ENCODE results near the gene SPACDR.

DNA sequence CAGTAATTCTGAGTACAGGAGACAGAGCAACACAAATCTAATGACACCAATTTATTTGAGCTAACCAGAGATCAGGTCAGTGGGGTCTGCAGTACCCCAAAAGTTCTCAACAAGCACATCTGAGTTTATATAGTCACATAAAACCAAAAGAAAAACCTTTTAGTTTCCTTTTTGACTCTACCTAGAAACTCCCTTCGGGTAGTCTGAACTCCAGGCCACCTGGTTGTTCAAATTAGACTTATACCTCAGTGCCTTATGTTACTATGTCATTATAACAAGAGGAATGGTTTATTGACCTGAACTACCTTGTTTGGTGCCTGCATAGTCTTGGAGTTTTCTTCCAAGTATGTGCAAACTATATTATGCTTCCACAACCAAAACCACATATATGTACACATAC, 50.2 kb downstream of the SPACDR start:
- TF ChIP-seq POLR2AphosphoS5 (IDR thresholded peaks at IDR 0.05; ENCODE audit: low read depth) (no peak), EZH2 (IDR thresholded peaks at IDR 0.05; ENCODE audit: low read depth, unreplicated experiment) (no peak), EZH2phosphoT487 (IDR thresholded peaks at IDR 0.05; ENCODE audit: unreplicated experiment) (no peak), CREB1 (CRISPR knock-in tag; IDR thresholded peaks at IDR 0.05; ENCODE audit: low read depth) (no peak), ZNF331 (CRISPR knock-in tag; IDR thresholded peaks at IDR 0.05; ENCODE audit: low read depth) (no peak), JUNB (IDR thresholded peaks at IDR 0.05; ENCODE audit: unreplicated experiment) (no peak), NANOG (IDR thresholded peaks at IDR 0.05; ENCODE audit: borderline replicate concordance) (no peak), ZNF114 (CRISPR knock-in tag; IDR thresholded peaks at IDR 0.05) (no peak)
- TF ChIP-seq, protein P1, sequence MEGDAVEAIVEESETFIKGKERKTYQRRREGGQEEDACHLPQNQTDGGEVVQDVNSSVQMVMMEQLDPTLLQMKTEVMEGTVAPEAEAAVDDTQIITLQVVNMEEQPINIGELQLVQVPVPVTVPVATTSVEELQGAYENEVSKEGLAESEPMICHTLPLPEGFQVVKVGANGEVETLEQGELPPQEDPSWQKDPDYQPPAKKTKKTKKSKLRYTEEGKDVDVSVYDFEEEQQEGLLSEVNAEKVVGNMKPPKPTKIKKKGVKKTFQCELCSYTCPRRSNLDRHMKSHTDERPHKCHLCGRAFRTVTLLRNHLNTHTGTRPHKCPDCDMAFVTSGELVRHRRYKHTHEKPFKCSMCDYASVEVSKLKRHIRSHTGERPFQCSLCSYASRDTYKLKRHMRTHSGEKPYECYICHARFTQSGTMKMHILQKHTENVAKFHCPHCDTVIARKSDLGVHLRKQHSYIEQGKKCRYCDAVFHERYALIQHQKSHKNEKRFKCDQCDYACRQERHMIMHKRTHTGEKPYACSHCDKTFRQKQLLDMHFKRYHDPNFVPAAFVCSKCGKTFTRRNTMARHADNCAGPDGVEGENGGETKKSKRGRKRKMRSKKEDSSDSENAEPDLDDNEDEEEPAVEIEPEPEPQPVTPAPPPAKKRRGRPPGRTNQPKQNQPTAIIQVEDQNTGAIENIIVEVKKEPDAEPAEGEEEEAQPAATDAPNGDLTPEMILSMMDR (conservative IDR thresholded peaks at IDR 0.05; ENCODE audit: low read depth in 2 of 2) = no peak
- TF ChIP-seq, protein P2, sequence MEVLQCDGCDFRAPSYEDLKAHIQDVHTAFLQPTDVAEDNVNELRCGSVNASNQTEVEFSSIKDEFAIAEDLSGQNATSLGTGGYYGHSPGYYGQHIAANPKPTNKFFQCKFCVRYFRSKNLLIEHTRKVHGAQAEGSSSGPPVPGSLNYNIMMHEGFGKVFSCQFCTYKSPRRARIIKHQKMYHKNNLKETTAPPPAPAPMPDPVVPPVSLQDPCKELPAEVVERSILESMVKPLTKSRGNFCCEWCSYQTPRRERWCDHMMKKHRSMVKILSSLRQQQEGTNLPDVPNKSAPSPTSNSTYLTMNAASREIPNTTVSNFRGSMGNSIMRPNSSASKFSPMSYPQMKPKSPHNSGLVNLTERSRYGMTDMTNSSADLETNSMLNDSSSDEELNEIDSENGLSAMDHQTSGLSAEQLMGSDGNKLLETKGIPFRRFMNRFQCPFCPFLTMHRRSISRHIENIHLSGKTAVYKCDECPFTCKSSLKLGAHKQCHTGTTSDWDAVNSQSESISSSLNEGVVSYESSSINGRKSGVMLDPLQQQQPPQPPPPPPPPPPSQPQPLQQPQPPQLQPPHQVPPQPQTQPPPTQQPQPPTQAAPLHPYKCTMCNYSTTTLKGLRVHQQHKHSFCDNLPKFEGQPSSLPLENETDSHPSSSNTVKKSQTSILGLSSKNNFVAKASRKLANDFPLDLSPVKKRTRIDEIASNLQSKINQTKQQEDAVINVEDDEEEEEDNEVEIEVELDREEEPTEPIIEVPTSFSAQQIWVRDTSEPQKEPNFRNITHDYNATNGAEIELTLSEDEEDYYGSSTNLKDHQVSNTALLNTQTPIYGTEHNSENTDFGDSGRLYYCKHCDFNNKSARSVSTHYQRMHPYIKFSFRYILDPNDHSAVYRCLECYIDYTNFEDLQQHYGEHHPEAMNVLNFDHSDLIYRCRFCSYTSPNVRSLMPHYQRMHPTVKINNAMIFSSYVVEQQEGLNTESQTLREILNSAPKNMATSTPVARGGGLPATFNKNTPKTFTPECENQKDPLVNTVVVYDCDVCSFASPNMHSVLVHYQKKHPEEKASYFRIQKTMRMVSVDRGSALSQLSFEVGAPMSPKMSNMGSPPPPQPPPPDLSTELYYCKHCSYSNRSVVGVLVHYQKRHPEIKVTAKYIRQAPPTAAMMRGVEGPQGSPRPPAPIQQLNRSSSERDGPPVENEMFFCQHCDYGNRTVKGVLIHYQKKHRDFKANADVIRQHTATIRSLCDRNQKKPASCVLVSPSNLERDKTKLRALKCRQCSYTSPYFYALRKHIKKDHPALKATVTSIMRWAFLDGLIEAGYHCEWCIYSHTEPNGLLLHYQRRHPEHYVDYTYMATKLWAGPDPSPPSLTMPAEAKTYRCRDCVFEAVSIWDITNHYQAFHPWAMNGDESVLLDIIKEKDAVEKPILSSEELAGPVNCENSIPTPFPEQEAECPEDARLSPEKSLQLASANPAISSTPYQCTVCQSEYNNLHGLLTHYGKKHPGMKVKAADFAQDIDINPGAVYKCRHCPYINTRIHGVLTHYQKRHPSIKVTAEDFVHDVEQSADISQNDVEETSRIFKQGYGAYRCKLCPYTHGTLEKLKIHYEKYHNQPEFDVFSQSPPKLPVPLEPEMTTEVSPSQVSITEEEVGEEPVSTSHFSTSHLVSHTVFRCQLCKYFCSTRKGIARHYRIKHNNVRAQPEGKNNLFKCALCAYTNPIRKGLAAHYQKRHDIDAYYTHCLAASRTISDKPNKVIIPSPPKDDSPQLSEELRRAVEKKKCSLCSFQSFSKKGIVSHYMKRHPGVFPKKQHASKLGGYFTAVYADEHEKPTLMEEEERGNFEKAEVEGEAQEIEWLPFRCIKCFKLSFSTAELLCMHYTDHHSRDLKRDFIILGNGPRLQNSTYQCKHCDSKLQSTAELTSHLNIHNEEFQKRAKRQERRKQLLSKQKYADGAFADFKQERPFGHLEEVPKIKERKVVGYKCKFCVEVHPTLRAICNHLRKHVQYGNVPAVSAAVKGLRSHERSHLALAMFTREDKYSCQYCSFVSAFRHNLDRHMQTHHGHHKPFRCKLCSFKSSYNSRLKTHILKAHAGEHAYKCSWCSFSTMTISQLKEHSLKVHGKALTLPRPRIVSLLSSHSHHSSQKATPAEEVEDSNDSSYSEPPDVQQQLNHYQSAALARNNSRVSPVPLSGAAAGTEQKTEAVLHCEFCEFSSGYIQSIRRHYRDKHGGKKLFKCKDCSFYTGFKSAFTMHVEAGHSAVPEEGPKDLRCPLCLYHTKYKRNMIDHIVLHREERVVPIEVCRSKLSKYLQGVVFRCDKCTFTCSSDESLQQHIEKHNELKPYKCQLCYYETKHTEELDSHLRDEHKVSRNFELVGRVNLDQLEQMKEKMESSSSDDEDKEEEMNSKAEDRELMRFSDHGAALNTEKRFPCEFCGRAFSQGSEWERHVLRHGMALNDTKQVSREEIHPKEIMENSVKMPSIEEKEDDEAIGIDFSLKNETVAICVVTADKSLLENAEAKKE (CRISPR knock-in tag; IDR thresholded peaks at IDR 0.05) = no peak
- TF ChIP-seq, protein P3, sequence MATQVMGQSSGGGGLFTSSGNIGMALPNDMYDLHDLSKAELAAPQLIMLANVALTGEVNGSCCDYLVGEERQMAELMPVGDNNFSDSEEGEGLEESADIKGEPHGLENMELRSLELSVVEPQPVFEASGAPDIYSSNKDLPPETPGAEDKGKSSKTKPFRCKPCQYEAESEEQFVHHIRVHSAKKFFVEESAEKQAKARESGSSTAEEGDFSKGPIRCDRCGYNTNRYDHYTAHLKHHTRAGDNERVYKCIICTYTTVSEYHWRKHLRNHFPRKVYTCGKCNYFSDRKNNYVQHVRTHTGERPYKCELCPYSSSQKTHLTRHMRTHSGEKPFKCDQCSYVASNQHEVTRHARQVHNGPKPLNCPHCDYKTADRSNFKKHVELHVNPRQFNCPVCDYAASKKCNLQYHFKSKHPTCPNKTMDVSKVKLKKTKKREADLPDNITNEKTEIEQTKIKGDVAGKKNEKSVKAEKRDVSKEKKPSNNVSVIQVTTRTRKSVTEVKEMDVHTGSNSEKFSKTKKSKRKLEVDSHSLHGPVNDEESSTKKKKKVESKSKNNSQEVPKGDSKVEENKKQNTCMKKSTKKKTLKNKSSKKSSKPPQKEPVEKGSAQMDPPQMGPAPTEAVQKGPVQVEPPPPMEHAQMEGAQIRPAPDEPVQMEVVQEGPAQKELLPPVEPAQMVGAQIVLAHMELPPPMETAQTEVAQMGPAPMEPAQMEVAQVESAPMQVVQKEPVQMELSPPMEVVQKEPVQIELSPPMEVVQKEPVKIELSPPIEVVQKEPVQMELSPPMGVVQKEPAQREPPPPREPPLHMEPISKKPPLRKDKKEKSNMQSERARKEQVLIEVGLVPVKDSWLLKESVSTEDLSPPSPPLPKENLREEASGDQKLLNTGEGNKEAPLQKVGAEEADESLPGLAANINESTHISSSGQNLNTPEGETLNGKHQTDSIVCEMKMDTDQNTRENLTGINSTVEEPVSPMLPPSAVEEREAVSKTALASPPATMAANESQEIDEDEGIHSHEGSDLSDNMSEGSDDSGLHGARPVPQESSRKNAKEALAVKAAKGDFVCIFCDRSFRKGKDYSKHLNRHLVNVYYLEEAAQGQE (IDR thresholded peaks at IDR 0.05; ENCODE audit: unreplicated experiment) = no peak
- TF ChIP-seq, protein P4, sequence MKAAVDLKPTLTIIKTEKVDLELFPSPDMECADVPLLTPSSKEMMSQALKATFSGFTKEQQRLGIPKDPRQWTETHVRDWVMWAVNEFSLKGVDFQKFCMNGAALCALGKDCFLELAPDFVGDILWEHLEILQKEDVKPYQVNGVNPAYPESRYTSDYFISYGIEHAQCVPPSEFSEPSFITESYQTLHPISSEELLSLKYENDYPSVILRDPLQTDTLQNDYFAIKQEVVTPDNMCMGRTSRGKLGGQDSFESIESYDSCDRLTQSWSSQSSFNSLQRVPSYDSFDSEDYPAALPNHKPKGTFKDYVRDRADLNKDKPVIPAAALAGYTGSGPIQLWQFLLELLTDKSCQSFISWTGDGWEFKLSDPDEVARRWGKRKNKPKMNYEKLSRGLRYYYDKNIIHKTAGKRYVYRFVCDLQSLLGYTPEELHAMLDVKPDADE (IDR thresholded peaks at IDR 0.05) = no peak

Measured in GM23338 (cell line).